HepG2 (cell line): ENCODE results near the gene JPT2. TPM values are rescaled to one million over a fixed set of nuclear protein-coding genes. Genes with fewer than 3 reads are reported as not detected.

Experiments used
- ATAC-seq: fragments of 200-7000 bp; cut with Tn5 transposase; 3 replicates; pipeline ENCODE4 v1.9.1; 2020; ENCODE audit warnings: mild to moderate bottlenecking, moderate library complexity
- BruUV-seq: library from RNA; stranded (reverse); fragments of 400-500 nt; replicated peaks from 2 replicates; lab custom pipeline; 2021; lab: Mats Ljungman, UMichigan
- CTCF ChIA-PET: fragments of 300-600 bp; formaldehyde crosslinking; extraction: SDS; loops from one replicate; lab custom pipeline; 2021; ENCODE audit warnings: low total read pairs, inconsistent platforms, low intra/inter-chr PET ratio; lab: Yijun Ruan, JAX
- POLR2A ChIA-PET: fragments of 350-600 bp; sonication (Branson Sonifier 250); formaldehyde crosslinking; loops from one replicate; lab custom pipeline; 2020; ENCODE audit warnings: antibody characterized with exemption, inconsistent platforms; lab: Yijun Ruan, JAX
- DNase-seq: peaks from one replicate; pipeline ENCODE4 v3.0.0-alpha.2; 2015; ENCODE audit warnings: low spot score
- FAIRE-seq: peaks from 3 replicates; lab custom pipeline; 2011; peaks lifted over from hg19 to GRCh38; lab: Jason Lieb, UNC
- H2AFZ ChIP-seq: one replicate; pipeline ENCODE4 v1.6.1; 2011; ENCODE audit warnings: low read length, inconsistent platforms
- H3K27ac ChIP-seq: fragments of 300-600 bp; 3 replicates; pipeline ENCODE4 v1.8.0; 2011; ENCODE audit warnings: mixed run types, mild to moderate bottlenecking, mixed read lengths, low read length, inconsistent platforms; ENCODE audit not compliant: insufficient read depth; ENCODE audit errors: extremely low read length
- H3K27me3 ChIP-seq, 2 experiments: fragments of 200-600 bp in 1 of 2; 2 replicates in 1 of 2; 3 replicates in 1 of 2; pipeline versions ENCODE4 v1.6.0 to v1.8.0; 2011; ENCODE audit warnings: low read length in 2 of 2, mild to moderate bottlenecking in 2 of 2, moderate library complexity in 2 of 2, inconsistent platforms in 1 of 2; ENCODE audit not compliant: insufficient read depth in 2 of 2, control insufficient read depth in 1 of 2
- H3K36me3 ChIP-seq, 2 experiments: fragments of 200-600 bp in 1 of 2; replicated peaks in 1 of 2; 2 replicates in 1 of 2; 3 replicates in 1 of 2; pipeline versions ENCODE4 v1.5.1 to v1.8.0; 2011; ENCODE audit warnings: low read length in 2 of 2, inconsistent platforms in 1 of 2; ENCODE audit not compliant: insufficient read depth in 2 of 2, control insufficient read depth in 1 of 2
- H3K4me1 ChIP-seq: 2 replicates; pipeline ENCODE4 v1.5.1; 2012; ENCODE audit warnings: low read length, inconsistent platforms; ENCODE audit not compliant: insufficient read depth
- H3K4me2 ChIP-seq: 2 replicates; pipeline ENCODE4 v1.6.0; 2011; ENCODE audit warnings: low read depth, low read length, inconsistent platforms
- H3K4me3 ChIP-seq, 3 experiments: fragments of 200-600 bp in 1 of 3; sonication (generic), shearing (Covaris generic) in 1 of 3; replicated peaks in 1 of 3; 2 replicates each; pipeline ENCODE4 v1.5.1; 2011 to 2016; ENCODE audit warnings: low read length in 3 of 3, inconsistent platforms in 2 of 3, low read depth in 2 of 3, mild to moderate bottlenecking in 2 of 3, control low read depth in 1 of 3, mixed read lengths in 1 of 3; ENCODE audit not compliant: insufficient read depth in 1 of 3
- H3K79me2 ChIP-seq: one replicate; pipeline ENCODE4 v1.6.1; 2011; ENCODE audit warnings: low read length, inconsistent platforms; ENCODE audit not compliant: insufficient read depth
- H3K9ac ChIP-seq: 2 replicates; pipeline ENCODE4 v1.6.0; 2011; ENCODE audit warnings: mild to moderate bottlenecking, low read depth, low read length, inconsistent platforms; ENCODE audit not compliant: insufficient read depth
- H3K9me3 ChIP-seq: 2 replicates; pipeline ENCODE4 v1.5.1; 2012; ENCODE audit warnings: mild to moderate bottlenecking, low read length
- H4K20me1 ChIP-seq: 2 replicates; pipeline ENCODE4 v1.6.0; 2011; ENCODE audit warnings: inconsistent platforms, mild to moderate bottlenecking, low read length, moderate library complexity; ENCODE audit not compliant: insufficient read depth
- PHF21A ChIP-seq: sonication (generic); formaldehyde crosslinking; IDR thresholded peaks from 2 replicates; pipeline ENCODE4 v1.5.0; 2020; ENCODE audit warnings: mild to moderate bottlenecking, missing genetic modification reagents
- PLRG1 ChIP-seq: fragments of 450-650 bp; conservative IDR thresholded peaks from 2 replicates; pipeline ENCODE4 v1.6.1; 2016
- TOPORS ChIP-seq: sonication (generic); formaldehyde crosslinking; IDR thresholded peaks from 2 replicates; pipeline ENCODE4 v1.8.0; 2023; ENCODE audit warnings: mild to moderate bottlenecking, missing genetic modification reagents
- ZNF260 ChIP-seq: sonication (generic); formaldehyde crosslinking; IDR thresholded peaks from 2 replicates; pipeline ENCODE4 v1.4.0; 2020; ENCODE audit warnings: missing genetic modification reagents, low read depth, mild to moderate bottlenecking, borderline replicate concordance
- ZNF367 ChIP-seq: sonication (generic); formaldehyde crosslinking; IDR thresholded peaks from 2 replicates; pipeline ENCODE4 v1.4.0; 2020; ENCODE audit warnings: missing genetic modification reagents, borderline replicate concordance
- ZNF687 ChIP-seq: sonication (generic); formaldehyde crosslinking; IDR thresholded peaks from 2 replicates; pipeline ENCODE4 v1.5.1; 2020; ENCODE audit warnings: mild to moderate bottlenecking, missing genetic modification reagents, moderate library complexity
- WGBS: methylation state at CpG from one replicate; pipeline ENCODE4 v1.1.6; 2017; ENCODE audit warnings: low lambda C conversion rate; 5-methylcytosine and 5-hydroxymethylcytosine counted together
- in situ Hi-C: cut with HindIII; loops from 2 replicates; pipeline ENCODE4 v1.10.0; 2017; ENCODE audit warnings: low pct_unique_long_range_greater_than_20kb; ENCODE audit not compliant: extremely low pct_ligation_motif_present
- intact Hi-C: fragments of 100-400 bp; cut with micrococcal nuclease; formaldehyde crosslinking; loops from one replicate; pipeline ENCODE4 v1.10.0; 2022; ENCODE audit not compliant: unreplicated experiment
- polyA plus RNA-seq, 8 experiments: library from polyadenylated mRNA; depleted of rRNA in 3 of 8; stranded (reverse) in 7 of 8; unstranded in 1 of 8; fragments of >200 nt; fragmentation: Illumina TruSeq in 4 of 8; extraction: Trizol in 4 of 8; gene quantifications; 2 replicates each; pipeline versions ENCODE4 v1.2.1 to v1.2.3, GENCODE V29; 2011 to 2016; ENCODE audit warnings: low read depth in 4 of 8, missing spikeins in 1 of 8, mixed read lengths in 1 of 8; ENCODE audit not compliant: insufficient read depth in 1 of 8
- total RNA-seq, 5 experiments: library from RNA; depleted of rRNA; stranded (reverse); fragments of >200 nt; fragmentation: Illumina TruSeq; extraction: Trizol; gene quantifications; 2 replicates each; pipeline ENCODE4 v1.2.3, GENCODE V29; 2016; ENCODE audit warnings: low read depth in 1 of 5

The JPT2 gene
- total and polyA plus RNA-seq, 2 of the 13 experiments (the other 11 are each of a cell fraction or from before 2014, with no cell fraction given), result 53.5 to 89.4 TPM

DNA sequence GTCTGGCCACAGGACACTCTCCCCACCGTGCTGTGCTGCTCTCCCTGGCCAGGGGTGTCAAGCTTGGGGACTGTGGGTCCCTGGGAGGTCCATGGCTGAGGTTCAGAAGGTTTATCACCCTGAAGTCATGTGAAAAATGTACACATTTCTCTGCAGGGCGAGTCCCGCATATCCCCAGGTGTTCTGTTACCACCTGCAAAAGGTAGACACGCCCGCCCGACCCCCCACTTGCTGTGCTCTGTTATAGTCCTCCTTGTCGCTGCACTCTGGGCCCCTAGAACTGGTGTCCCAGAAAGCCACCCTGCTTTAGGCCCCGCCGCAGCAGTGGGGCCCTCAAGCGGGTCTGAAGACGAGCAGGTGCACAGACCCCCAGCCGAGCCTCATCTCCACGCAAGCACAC is 11.8 kb downstream of the JPT2 start:
- Histone ChIP-seq H3K9me3 (no peaks in the 10 kb centered on the region), H3K79me2 (peaks cover 64% of the 10 kb centered on the region), H3K36me3 (peaks cover 17 to 79% of the 10 kb centered on the region in 2 experiments), H3K4me1 (peaks cover 35% of the 10 kb centered on the region), H2AFZ (no peak overlapping the region), H4K20me1 (peaks cover 6% of the 10 kb centered on the region; the same call in 1 of the 2 replicates), H3K27ac (peak overlapping the region; percentile 76), H3K9ac (peak overlapping the region; percentile 44; the same call in 1 of the 2 replicates), H3K4me3 (no peak overlapping the region), H3K4me2 (no peak overlapping the region; the same call in 1 of the 2 replicates), H3K27me3 (no peaks in the 10 kb centered on the region)
- CTCF ChIA-PET, result no interaction called here
- no peak for DNase-seq
- no peak for FAIRE-seq
- ATAC-seq, result no peak
- intact Hi-C loops (no loop called here), in situ Hi-C loops (no loop called here)
- BruUV-seq, result no TSS peak
- 96% methylated on average over 11 of the region's 13 CpGs for WGBS
- POLR2A ChIA-PET, result interaction anchor here (1.3 to 2.1 kb wide), 2 partner anchors 12 to 16 kb away, joined by 7 to 12 read pairs; partner anchors contain the start of genes JPT2 and MAPK8IP3
- TF ChIP-seq TOPORS (no peak), ZNF367 (CRISPR knock-in tag) (no peak), ZNF687 (CRISPR knock-in tag) (peak; percentile 26; the same call in 1 of the 2 replicates), PHF21A (CRISPR knock-in tag) (no peak), ZNF260 (CRISPR knock-in tag) (no peak), PLRG1 (no peak)
